ENCODE data around the gene CHID1.

CHID1 gene

GRCh38 chr11:888310-889212 is 22.0 kb downstream of the CHID1 start:
- no peak for DNase-seq (ENCODE audit: low read depth)

GRCh38 chr11:887589-887988 is 23.0 kb downstream of the CHID1 start:
- no peak for DNase-seq (ENCODE audit: low read depth)

DNA sequence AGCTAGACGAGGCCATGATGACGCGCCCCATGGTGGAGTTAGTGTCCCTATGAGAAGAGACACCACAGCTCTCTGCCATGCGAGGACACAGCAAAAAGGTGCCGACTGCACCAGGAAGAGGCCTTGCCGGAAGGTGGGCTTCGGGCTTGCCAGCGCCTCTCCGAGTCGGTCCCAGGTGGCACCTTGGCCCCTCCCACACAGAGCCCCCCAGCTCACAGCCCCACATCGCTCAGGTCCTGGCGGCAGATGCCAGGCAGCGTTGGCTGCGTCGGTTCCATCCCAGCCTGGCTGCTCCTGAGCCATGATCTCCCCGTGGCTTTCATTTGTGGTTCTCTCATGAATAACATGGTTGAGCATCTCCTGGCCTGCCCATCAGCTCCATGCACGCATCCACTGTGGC is 24.0 kb downstream of the CHID1 start:
- no peak for DNase-seq (ENCODE audit: low read depth)

- DNase-seq (ENCODE audit: low read depth): no peak
Observed at GRCh38 chr11:884578-885070, 26.0 kb downstream of the CHID1 start.

GRCh38 chr11:883527-883926 is 27.1 kb downstream of the CHID1 start:
- DNase-seq (ENCODE audit: low read depth): no peak

- DNase-seq (ENCODE audit: low read depth): no peak
Observed at GRCh38 chr11:882596-882995, 28.0 kb downstream of the CHID1 start.

DNA sequence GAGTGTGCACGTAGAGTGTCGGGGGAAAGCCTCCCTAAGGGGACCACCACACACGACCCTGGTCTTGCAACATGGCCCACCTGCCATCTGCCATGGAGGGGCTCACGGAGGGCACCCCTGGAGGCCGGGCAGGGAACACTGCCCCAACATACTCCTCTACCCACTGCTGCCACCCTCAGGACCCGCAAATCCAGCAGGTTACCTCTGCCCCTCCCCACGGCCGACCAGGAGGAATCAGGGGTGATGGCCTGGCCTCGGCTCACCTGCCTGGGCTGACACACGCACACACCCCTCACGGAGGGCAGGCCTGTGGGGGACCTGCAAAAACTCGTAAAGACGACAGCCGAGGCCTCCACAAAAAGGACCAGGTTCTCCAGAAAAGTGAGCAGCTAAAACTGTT is 30.2 kb downstream of the CHID1 start:
- DNase-seq (ENCODE audit: low read depth): no peak

DNA sequence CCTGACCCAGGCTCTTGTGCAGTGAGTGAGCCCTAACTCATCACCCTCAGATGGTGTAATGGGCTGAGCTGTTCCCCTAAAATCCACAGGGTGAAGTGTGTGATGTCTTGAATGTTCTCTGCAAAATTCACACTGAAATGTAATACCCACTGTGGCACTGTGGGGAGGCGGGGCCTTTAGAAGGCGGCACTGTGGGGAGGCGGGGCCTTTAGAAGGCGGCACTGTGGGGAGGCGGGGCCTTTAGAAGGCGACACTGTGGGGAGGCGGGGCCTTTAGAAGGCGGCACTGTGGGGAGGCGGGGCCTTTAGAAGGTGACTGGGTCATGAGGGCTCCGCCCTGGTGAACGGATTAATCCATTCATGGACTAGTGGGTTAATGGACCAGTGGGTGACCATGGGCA is 33.0 kb downstream of the CHID1 start:
- DNase-seq (ENCODE audit: low read depth): no peak

GRCh38 chr11:876545-876944 is 34.1 kb downstream of the CHID1 start:
- no peak for DNase-seq (ENCODE audit: low read depth)

- no peak for DNase-seq (ENCODE audit: low read depth)
Observed at GRCh38 chr11:875769-876301, 34.8 kb downstream of the CHID1 start.

GRCh38 chr11:875203-875602 is 35.4 kb downstream of the CHID1 start:
- no peak for DNase-seq (ENCODE audit: low read depth)

GRCh38 chr11:873706-874105 is 36.9 kb downstream of the CHID1 start:
- no peak for DNase-seq (ENCODE audit: low read depth)

DNA sequence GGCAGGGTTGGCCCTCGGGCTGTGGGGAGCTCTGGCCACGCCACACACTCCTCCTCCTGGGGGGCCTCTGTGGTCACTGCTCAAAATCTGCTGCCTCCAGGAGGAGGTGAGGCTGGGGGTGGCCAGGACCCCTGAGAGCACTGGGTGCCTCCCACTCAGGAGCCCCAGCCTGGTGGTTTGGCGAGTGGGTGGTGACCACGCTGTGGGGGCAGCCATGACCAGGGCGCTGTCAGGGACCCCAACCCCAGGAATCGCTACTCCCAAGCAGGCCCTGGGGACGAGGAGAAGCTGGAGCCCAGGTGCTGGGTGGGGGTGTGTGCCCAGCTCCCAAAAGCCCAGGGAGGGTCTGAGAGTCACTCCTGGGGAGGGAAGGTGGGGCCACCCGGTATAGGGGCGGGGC is 37.8 kb downstream of the CHID1 start:
- no peak for DNase-seq (ENCODE audit: low read depth)

- no peak for DNase-seq (ENCODE audit: low read depth)
Observed at GRCh38 chr11:871472-871871, 39.1 kb downstream of the CHID1 start.

DNA sequence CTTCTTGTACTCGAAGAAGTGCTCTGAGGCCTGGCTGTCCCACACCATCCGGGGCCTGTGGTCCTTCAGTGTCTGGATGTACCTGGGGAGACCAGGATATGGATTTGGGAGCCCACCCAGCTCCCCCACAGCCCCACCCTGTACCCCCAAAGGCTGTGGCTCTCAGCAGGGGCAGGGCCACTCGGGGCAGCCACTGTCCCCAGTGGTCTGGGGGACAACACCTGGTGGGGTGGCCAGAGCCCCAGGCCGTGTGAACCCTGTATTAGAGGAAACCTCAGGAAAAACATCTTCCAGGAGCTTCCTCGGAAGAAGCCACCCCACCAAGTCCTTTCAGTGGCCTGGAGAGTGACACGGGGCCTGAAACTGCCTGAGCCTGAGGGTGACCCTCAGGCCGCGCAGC is 40.2 kb downstream of the CHID1 start:
- no peak for DNase-seq (ENCODE audit: low read depth)

DNA sequence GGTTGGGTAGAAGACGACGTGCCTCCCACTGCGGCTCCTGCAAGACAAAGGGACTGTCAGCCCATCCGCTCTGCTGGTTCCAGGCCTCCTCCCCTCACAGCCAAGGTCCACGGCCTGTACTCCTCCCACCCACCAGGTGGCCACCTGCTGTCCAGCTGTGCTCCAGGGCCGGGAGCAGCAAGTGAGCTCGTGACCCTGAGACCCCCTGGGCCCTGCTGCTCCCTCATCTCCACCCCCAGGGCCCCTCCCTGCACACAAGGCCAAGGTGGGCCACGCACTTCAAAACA is 40.5 kb downstream of the CHID1 start:
- no peak for DNase-seq (ENCODE audit: low read depth)

DNA sequence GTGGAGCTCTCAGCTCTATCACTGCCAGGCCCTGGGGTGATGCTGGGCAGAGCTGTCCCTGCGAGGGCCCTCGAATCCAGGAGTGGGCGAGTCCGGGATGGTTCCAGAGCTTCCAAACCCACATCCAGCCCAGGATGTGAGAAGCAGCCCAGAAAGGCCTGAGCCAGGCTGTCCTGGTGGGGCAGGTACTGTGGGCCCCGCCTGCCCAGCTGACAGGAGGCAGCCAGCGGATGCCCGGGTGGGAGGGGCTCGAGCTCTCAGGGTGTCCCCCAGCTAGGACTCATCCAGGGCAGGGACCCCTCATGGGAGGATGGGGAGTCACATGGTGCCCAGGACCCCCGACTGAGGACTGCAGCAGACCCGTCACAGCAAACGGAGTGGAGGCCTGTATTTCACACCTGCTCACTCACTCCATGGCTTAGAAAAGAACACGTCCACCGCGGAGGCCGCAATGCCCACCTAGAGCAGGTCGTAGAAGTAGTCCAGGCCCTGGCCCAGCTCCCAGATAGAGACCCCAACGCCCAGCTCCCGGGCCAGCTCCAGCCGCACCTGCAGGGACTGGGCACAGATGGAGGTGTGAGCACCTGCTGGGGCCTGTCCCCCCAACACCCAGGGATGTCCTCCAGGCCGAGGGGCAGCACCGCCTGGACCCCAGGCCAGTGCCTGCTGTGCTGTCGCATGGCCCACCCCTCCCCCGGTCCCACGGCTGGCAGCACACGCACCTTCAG is 41.0 kb downstream of the CHID1 start:
- DNase-seq (ENCODE audit: low read depth): no peak

DNA sequence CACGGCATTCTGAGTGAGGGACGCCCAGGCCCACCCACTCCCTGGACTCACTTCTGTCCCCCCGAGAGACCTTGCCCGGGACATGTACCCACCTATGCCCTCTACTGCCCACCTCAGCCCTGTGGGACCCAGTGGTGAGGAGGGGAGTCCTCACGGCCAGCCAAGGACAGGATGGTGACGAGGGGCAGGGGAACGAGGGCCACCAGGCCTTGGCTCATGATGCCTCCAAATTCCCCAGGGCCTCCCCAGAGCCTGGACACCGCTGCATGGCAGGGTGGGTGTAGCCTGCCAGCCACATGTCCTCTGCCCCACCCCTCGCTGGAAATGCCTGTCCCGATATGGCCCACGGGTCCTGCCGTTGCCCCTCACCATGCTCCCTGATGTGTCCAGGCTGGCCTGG is 41.8 kb downstream of the CHID1 start:
- DNase-seq (ENCODE audit: low read depth): no peak

- no peak for DNase-seq (ENCODE audit: low read depth)
Observed at GRCh38 chr11:868394-868793, 42.2 kb downstream of the CHID1 start.

DNA sequence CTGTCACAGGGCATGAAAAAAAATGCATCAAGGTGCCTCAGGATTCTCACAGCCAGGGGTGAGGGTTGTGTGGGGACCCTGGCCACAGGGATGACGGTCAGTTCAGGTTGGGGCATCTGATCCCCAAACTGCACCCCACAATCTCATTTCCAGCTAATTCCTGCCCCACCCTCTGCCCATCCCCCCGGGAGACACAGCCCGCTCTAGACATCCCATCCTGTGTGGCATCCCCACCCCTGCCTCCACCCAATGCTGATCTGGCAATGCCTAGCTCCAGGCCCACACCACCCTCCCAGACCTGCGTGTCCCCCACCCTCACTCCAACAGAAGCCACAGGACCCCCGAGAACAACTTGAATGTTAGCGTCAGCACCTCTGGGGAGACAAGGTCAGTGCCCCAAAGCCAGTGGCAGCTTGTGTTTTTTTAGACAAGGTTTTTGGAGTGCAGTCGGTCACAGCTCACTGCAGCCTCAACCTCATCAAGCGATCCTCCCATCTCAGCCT is 42.7 kb downstream of the CHID1 start:
- no peak for DNase-seq (ENCODE audit: low read depth)

GRCh38 chr11:866481-866880 is 44.1 kb downstream of the CHID1 start:
- DNase-seq (ENCODE audit: low read depth): no peak

GRCh38 chr11:865462-866430 is 44.9 kb downstream of the CHID1 start:
- DNase-seq (ENCODE audit: low read depth): no peak

Data from activated gamma-delta T cell treated with anti-CD3 and anti-CD28 coated beads, Interleukin-2, amount 50 U/mL, for 16 hours (primary cell).